HL-60 (cell line): ENCODE measurements around the gene MZB1.

Source experiments
- DNase-seq, 2 experiments: peaks; one replicate each; pipeline ENCODE4 v3.0.0-alpha.2; 2010 to 2020; ENCODE audit warnings: low read depth in 1 of 2, low spot score in 1 of 2
- H3K27ac ChIP-seq: fragments of 250-450 bp; sonication (Bioruptor Pico); replicated peaks from 2 replicates; pipeline ENCODE4 v1.5.1; 2020; ENCODE audit warnings: mild to moderate bottlenecking, moderate library complexity
- H3K27me3 ChIP-seq: fragments of 250-450 bp; sonication (Bioruptor Pico); 2 replicates; pipeline ENCODE4 v1.5.1; 2021; ENCODE audit warnings: mild to moderate bottlenecking, moderate library complexity; ENCODE audit not compliant: insufficient read depth, poor library complexity, severe bottlenecking
- H3K4me3 ChIP-seq: replicated peaks from 2 replicates; pipeline ENCODE4 v1.5.1; 2011; ENCODE audit warnings: mild to moderate bottlenecking, control low read depth, low read length; ENCODE audit not compliant: insufficient read depth
- GABPA ChIP-seq: IDR thresholded peaks from 2 replicates; pipeline ENCODE4 v1.6.1; 2012; ENCODE audit warnings: low read depth
- POLR2AphosphoS5 ChIP-seq: IDR thresholded peaks from 2 replicates; pipeline ENCODE4 v1.6.1; 2012; ENCODE audit warnings: low read depth
- SPI1 ChIP-seq: IDR thresholded peaks from 2 replicates; pipeline ENCODE4 v1.6.1; 2012; ENCODE audit warnings: low read depth, mild to moderate bottlenecking, borderline replicate concordance
- TF ChIP-seq, protein P1 (sequence below): IDR thresholded peaks from one replicate; pipeline ENCODE4 v1.5.1; 2011; ENCODE audit warnings: low read length, control low read depth, inconsistent platforms; ENCODE audit not compliant: insufficient read depth
- TF ChIP-seq, protein P2 (sequence below): IDR thresholded peaks from 2 replicates; pipeline ENCODE4 v1.6.1; 2012; ENCODE audit warnings: low read depth; ENCODE audit not compliant: insufficient replicate concordance

Gene MZB1

DNA sequence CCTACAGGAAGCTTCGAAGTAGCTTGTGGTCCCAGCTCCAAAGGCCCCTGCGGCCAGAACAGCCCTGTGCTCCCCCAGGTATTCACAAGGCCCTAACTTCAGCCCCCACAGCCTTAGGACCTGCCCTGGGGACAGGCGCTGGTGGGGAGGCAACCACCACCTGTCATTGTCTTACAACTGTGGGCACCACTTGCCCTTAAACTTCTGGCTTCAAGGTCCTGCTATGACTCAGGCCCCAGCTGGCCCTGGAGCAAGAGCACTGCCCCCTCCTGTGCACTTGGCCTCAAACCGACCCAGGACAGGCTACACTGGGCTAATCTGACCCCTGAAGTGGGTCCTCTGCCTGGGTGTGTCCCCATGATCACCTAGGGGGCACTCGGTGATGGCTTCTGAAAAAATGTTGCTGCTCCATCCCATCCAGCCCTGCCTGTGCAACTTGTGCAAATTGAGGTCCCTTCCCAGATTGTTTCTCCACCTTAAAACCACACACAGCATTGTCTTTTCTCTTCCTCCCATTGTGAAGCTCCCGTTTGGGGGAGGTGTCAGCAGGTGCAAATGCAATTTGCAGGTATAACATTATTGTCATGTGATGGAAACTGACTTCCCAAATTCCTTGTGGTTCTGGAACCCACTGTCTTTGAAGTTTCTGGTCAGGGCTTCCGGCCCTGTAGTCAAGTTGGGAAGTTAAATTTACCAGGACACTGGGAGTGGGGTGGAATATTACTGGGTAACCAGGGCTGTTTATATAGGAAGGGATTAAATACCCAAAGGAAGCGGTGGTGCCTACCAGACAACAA is 6.3 kb upstream of the MZB1 start:
- Histone ChIP-seq H3K27ac (no peak overlapping the region), H3K4me3 (no peak overlapping the region), H3K27me3 (no peaks in the 10 kb centered on the region)
- DNase-seq, result no peak
- TF ChIP-seq GABPA (no peak), SPI1 (no peak), POLR2AphosphoS5 (no peak)
- TF ChIP-seq, protein P1, sequence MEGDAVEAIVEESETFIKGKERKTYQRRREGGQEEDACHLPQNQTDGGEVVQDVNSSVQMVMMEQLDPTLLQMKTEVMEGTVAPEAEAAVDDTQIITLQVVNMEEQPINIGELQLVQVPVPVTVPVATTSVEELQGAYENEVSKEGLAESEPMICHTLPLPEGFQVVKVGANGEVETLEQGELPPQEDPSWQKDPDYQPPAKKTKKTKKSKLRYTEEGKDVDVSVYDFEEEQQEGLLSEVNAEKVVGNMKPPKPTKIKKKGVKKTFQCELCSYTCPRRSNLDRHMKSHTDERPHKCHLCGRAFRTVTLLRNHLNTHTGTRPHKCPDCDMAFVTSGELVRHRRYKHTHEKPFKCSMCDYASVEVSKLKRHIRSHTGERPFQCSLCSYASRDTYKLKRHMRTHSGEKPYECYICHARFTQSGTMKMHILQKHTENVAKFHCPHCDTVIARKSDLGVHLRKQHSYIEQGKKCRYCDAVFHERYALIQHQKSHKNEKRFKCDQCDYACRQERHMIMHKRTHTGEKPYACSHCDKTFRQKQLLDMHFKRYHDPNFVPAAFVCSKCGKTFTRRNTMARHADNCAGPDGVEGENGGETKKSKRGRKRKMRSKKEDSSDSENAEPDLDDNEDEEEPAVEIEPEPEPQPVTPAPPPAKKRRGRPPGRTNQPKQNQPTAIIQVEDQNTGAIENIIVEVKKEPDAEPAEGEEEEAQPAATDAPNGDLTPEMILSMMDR, result no peak
- TF ChIP-seq, protein P2, sequence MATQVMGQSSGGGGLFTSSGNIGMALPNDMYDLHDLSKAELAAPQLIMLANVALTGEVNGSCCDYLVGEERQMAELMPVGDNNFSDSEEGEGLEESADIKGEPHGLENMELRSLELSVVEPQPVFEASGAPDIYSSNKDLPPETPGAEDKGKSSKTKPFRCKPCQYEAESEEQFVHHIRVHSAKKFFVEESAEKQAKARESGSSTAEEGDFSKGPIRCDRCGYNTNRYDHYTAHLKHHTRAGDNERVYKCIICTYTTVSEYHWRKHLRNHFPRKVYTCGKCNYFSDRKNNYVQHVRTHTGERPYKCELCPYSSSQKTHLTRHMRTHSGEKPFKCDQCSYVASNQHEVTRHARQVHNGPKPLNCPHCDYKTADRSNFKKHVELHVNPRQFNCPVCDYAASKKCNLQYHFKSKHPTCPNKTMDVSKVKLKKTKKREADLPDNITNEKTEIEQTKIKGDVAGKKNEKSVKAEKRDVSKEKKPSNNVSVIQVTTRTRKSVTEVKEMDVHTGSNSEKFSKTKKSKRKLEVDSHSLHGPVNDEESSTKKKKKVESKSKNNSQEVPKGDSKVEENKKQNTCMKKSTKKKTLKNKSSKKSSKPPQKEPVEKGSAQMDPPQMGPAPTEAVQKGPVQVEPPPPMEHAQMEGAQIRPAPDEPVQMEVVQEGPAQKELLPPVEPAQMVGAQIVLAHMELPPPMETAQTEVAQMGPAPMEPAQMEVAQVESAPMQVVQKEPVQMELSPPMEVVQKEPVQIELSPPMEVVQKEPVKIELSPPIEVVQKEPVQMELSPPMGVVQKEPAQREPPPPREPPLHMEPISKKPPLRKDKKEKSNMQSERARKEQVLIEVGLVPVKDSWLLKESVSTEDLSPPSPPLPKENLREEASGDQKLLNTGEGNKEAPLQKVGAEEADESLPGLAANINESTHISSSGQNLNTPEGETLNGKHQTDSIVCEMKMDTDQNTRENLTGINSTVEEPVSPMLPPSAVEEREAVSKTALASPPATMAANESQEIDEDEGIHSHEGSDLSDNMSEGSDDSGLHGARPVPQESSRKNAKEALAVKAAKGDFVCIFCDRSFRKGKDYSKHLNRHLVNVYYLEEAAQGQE, result no peak

DNA sequence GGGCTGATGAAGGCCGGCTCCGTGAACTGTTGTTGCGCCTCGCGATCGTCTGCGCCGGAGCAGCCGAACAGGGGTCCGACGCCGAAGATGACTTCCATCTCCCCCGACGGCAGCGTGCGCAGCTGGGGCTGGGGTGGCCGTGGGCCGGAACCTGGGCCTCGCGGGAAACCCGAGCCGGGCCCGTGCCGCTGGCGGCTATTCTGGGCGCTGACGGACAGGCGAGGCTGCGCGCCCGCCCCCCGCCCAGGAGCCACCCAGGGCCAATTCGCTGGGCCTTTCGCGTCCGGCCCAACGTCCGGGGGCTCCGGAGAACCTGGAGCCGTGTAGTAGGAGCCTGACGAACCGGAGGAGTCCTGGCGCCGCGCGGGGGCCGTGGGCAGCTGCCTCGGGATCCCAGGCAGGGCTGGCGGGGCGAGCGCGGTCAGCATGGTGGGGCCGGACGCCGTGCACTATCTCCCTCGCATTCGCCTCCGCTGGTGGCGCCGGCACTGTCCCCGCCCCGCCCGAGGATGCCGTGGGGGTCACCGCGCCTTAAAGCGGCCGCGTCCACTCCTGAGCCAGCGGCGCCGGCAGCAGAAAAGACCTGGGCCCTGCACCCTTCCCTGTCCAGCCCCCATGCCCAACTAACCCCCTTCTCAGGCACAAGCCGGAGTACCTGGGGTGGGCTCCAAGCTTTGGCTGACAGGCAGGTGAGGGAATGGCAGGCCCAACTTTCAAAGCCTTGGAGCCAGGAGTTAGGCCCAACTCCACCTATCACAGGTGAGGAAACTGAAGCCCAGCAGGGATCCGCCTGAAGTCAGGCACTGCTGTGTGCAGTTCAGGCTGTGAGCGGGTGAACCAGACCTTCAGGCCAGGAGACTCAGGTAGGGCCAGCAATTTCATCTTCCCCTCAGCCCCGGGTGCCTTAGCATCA is 5.2 kb upstream of the MZB1 start, which contains the start of gene PROB1:
Gene PROB1, minus strand, starts transcription at position 451 of the 913 bp plus-strand sequence. Its CDS starts 23 bp downstream, at position 428.
- DNase-seq, result no peak
- no peaks in the 10 kb centered on the region for H3K27me3 ChIP-seq
- TF ChIP-seq POLR2AphosphoS5, result no peak
- TF ChIP-seq, protein P2, result no peak
- TF ChIP-seq, protein P1, result no peak
- no peak for TF ChIP-seq GABPA
- no peak for TF ChIP-seq SPI1
- H3K4me3 ChIP-seq, result no peak within 1 kb of the TSS
- no peak within 1 kb of the TSS for H3K27ac ChIP-seq

DNA sequence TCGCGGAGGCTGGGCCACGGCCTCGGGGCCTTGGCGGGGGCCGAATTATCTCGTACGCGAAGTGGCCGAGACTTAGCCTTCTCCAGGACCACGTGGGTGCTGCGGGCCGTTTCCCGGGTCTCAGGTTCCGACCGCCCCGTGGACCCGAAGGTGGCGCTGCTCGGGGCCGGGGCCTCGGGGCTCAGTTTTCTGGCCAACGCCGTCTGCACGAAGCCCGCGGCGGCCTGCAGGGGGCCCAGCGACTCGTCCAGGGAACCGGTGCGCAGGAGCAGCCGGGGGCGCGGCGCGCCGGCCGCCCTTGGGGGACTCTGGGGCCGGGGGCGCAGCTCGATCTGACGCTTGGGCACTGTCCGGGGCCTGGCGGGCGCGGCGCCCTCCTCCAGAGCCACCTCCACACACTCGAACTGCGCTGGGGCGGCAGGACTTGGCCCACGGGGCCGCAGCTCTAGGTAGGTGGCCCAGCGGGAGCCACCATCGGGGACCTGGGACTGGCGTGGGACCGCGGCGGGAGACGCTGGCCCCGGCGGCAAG is 4.5 kb upstream of the MZB1 start:
- DNase-seq, result no peak
- Histone ChIP-seq H3K27me3 (no peaks in the 10 kb centered on the region), H3K27ac (no peak overlapping the region), H3K4me3 (no peak overlapping the region)
- no peak for TF ChIP-seq GABPA
- TF ChIP-seq, protein P1, result no peak
- no peak for TF ChIP-seq SPI1
- TF ChIP-seq POLR2AphosphoS5, result no peak
